Stimulated activated CD4-positive, alpha-beta T cell treated with anti-CD3 and anti-CD28 coated beads, Interleukin-4, amount 100 ng/mL, for 24 hours (primary cell): ENCODE data around the gene COL6A5.
"Not testable (repeated sequence)": the region's sequence is repeated elsewhere in the genome, so short reads cannot be mapped to it uniquely, and the experiment has no call there.

Experiments used
- DNase-seq: peaks from one replicate; pipeline ENCODE4 v3.0.0-alpha.2; 2020

COL6A5 gene

DNA sequence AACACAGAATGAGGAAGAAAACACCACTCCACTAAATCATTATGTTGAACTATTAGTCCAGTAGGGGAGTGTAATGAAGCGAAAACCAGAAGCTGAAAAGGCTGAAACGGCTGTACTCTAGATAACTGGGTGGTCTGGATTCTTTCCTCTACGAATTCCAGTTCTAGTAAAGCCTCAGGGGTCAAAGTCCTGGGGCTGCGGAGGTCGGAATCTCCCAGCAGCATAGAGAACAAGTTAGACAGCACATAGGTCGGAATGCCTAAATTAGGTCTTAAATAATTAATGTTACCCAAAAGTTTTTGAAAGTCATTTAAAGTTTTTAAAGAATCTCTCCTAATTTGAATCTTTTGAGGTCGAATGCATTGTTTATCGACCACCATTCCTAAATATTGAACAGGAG lies 102.7 kb downstream of the COL6A5 start:
- DNase-seq, result not testable (repeated sequence)

DNA sequence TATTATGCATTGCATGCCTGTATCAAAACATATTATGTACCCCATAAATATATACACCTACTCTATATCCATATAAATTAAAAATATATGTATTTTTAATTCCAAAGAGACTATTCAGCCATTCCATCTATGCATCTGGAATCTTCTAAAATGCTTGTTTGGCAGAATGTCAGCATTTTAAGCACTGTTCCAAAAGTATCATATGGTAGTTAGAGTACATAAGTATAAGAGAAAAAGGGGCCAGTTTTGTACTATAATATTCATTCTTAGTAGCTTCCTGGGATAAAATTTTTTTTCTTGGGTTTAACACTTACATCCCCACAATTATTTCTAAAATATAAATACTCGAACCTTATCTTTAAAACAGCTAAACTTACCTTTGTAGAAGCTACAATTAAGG lies 111.1 kb downstream of the COL6A5 start:
- DNase-seq, result no peak

DNA sequence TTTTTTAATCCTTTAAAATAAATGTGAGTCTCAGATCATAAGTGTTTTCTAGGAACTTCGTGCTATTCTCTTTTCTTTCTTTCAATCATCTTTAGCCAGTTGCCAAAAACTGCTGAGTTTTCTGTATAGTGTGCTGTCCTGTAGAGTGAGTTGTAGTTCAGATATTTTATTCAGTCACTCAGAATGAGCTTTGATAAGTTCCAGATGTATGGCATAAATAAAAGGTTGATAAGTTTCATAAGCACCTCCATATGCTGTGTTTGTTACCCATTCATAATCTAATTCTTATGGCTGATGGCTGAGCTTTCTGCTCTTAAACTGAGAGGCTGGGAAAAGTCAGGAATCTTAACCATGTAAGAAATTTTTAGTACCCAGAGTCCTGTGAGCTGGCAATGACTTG lies 112.2 kb downstream of the COL6A5 start:
- DNase-seq, result no peak

DNA sequence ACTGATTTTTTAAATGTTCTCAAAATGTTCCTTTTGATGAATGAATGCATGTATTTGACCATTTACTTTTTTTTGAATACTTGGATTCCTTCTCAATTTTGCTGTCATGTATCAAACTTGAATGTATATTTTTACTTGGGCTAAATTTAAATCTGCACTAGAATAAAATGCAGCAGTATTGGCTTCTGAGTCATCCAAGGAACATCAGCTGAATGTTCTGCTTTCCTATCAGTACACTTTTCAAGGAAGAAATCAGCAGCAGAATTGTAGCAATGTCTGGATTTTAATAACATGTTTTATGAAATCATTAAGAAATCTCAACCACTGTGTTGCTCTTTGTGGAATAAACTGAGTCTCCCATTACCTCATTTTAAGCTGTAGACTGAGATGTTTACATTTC lies 114.5 kb downstream of the COL6A5 start:
- no peak for DNase-seq

DNA sequence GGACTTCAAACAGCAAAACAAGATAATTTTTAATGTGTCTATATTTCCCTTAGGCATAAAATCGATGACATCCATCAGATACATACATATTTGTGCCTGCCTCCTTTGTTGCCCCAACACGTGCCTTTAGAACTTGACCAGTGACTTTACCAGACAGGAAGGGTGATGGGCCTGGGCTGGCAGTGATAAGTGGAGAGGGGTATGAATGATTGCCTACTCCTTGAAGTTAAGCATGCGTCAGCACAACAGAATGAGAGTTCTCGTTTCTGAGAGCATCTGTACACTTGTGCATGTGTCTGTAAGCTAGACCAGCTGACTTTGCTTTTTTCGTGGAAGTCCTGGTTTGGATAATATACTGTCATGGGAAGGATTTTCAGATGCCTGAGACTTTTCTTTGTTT lies 116.6 kb downstream of the COL6A5 start:
- no peak for DNase-seq

DNA sequence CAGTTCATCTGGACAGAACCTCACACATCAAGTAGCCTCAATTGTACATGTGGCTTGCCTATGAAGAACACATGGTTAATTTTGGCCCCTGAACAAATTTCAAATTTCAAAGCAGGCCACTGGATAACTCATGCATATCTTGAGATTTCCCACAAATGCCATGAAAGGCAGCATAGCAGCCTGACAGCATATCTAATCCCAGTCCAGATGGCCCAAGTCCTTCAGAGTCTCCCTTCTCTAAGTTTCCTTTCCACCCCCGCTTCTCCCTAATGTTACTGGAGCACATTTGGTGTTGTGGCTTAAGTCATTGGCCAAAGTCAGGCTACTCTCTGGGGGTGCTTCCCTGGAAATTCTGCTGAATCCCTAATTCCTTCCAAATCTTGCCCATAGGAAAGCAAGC lies 117.7 kb downstream of the COL6A5 start:
- no peak for DNase-seq

DNA sequence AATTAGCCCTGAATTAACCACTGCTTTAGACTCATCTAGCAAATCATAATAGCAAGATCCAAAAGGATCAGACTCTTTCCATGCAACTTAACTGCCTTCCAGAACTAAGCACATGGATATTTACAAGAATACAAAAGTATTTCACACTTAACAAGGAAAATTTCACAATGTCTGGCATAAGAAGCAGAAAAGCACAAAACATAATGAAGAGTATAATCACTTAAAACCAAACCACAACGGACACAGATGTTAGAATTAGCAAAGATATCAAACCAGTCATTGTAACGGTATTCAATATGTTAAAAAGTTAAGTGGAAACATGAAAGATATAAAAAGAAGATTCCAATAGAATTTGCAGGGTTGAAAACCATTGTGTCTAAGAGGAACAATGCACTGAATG lies 120.0 kb downstream of the COL6A5 start:
- no peak for DNase-seq

DNA sequence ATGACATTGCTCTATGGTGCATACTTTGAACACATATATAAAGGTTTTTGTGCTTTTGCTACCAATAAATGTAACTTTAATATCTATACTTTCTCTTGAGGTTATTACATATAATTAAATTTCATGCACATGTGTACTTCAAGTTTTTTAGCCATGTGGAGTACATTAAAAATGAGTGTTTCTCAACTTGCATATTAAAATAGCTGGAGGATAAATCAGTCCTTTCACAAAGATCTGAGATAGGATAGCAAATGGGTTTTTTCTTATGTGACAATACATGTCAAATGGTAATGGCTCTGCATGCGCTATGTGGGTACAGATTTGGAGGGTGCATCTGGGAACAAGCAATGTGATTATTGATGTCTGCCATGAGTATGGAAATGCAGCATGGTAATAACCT lies 122.8 kb downstream of the COL6A5 start:
- no peak for DNase-seq

DNA sequence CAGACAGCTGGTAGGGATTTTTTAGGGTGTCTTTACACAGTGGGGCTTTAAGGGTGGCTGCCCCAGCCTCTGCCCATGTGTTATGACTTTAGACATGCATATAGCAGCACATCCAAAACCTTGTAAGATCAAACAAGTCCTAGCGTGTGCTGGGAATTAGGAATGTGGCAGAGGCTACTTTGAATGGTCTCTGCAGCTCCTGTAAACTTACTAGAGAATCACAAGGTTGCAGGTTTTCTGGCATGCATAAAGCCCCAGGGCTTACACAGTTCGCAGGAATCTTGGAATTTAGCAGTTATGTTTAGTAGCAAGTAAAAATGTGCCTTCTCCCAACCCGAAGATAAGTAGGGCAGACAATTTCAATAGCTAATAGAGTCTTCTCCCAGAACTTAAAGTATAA lies 124.7 kb downstream of the COL6A5 start:
- DNase-seq, result no peak

DNA sequence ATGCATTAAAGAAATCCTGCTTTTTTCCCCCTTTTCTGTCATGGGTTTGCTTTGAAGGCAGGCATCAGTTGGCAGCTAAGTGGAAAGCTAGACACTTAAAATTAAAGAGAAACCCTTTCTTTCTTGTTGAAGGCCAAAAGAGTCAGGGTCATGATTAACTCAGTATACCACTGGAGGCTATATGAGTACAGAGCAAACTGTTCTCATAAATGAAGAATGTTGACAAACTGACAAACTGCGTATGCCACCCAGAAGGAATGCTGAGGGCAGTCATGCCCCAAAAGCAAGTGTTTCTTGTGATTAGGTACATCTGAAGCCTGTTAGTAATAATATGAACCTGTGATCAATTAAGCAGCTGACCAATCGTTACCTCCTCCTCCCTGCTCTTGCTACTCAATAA lies 127.9 kb downstream of the COL6A5 start:
- no peak for DNase-seq

DNA sequence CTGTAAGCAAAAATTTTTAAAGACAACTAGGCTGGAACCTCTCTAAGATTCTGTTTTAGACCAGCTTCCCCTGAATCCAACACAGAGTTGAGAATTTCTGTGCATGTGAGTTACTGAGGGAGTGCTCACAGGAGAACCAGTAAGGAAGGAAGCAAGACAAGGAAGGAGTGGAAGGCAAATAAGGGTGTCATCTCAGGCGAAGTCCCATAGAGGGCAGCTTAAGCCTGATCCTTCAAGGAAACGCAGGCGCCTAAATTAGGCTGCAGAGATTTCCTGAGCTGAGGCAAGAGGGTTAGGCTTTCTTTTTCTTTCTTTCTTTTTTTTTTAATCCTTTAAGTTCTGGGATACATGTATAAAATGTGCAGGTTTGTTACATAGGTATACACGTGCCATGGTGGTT lies 135.3 kb downstream of the COL6A5 start:
- DNase-seq, result no peak

DNA sequence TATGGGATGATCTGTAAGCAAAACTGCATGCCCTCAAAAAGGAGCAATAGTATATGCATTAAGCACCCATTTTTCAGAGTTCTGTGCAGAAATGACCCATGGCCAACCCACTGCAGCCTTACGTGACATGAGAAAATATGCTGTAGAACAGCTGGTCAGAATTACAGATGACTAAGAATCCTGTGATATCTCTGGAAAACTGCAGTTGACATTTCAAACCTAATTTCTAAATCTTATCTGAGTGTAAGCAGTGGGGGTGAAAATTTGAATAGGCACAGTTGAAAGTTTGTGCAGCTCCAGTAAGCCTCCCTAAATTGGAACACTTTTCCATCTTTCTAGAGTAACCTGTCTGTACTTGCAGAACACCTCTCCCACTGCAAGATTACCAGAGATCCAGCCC lies 142.8 kb downstream of the COL6A5 start:
- DNase-seq, result no peak

DNA sequence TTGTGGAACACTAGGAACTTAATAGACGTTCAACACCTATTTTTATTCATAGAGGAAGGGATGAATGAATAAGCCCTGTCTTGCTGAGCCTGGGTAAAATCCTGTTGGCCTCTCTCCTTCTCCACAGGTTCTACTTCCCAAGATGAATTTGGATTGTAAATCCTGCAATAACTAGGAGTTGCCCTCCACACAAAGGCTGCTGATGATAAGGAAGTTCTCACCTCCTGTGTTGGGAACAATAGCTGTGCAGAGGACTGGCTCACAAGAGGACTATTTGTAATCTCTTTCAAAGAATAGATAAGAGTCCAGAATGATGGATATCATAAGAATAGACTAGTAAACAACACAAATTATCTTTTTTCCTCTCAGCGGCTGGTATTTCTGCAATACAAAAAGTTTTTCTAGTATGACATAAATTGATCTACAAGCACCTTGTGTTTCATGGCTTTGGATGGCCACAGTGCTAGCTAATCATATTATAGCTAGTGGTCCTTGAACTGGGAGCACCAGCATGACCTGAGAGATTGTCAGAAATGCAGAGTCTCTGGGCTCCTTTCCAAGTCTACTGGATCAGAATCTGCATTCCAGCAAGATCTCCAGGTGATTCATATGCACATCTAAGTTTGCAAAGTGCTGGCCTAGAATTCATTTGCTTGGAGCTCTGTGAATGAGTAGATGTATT lies 143.4 kb downstream of the COL6A5 start:
- no peak for DNase-seq

DNA sequence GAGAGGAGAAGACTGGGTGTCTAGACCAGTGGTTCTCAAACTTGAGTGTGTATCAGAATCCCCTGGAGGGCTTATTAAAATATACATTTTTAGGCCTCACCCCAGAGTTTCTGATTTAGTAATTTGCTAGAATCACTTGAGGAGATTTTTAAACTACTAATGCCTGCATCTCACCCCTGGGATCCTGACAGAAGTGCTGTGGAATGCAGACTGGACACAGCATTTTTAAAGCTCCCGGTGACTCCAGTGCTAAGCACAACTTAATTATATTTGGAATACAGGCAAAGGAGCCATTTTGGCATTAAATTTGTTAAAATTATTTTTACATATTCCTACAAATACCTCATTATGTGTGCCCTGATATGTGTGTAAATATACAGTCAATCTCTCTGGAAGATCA lies 144.8 kb downstream of the COL6A5 start:
- DNase-seq, result no peak

DNA sequence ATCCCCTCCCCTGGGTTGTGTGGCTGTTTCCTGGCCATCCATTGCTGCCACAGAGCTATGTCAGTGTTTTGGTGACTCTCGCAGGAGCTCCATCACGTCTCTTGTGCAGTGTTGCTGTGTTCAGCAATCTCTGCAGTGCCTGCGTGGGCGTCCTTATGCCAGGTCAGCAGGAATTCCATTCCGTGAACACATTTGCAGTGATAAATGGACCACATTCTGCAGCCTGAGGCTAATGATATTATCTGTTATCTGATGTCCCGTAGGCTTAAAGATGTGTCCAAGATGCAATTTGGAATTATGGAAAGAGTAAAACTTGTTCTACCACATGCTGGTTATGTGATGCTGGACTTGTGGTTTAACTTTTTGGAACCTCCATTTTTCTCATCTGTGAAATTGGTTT lies 146.0 kb downstream of the COL6A5 start:
- DNase-seq, result no peak

DNA sequence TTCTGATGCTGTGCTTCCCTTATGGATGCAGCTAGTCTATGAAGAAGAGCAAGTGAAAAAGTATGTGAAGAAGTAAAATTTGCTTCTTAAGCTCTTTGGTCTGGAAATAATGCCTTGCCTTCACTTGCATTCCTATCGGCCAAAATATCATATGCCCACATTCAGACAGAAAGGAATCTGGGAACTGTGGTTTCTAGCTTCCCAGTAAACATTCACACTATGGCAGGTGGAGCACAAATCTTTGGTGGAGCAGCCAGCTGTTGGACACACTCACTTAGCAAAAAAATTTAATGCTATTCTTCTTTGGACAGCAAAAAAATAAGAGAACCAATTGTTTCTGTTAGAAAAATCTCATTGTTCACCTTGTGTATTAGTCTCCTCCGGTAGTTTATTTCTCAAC lies 159.2 kb downstream of the COL6A5 start:
- no peak for DNase-seq

DNA sequence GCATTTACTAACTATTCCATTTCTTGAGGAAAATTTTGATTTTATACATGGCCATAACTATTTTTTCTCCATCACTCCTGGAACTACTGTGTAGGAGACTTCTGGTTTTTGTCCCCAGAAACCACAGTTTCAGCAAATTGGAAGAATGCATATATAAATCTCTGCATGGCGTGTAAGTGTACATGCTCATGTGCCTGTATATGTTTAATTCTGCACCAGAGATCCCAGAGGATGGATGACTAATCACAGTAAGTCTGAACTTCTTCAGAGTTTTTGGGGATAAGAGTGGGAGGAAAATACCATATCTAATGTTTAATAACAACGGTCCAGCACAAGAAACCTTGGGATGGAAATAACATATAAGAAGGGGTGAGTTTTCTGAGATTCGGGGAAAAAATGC lies 160.6 kb downstream of the COL6A5 start:
- DNase-seq, result no peak

DNA sequence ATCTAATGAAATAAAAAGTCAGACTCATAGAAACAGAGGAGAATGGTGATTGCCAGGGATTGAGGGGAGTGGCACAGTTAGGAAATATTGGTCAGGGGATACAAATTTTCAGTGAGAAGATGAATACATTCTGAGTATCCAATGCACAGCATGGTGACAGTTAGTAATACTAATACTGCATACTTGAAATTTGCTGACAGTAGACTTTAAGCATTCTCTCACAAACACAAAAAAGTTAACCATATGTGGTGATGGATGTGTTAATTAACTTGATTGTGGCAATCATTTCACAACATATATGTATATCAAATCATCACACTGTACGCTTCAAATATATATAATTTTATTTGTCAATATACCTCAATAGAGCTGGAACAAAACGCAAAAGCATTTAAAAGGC lies 162.3 kb downstream of the COL6A5 start:
- no peak for DNase-seq

DNA sequence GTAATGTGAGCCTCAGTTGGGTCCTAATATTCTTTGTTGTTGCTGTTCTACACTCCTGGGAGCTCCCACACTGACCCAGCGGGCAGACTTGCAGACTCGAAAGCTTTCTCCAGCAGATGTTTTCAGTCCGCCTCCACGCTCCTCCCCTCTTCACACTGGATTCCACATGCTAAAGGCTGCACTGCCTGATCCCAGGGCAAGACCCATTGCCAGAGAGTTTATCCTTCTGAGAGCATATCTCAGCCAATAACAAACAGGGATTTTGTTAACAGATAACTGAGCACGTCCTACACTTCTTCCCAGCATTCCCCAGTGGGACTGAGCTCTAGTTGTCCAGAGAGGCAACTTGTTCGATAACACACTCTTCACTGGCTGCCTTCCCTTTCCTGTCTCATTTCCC lies 163.5 kb downstream of the COL6A5 start:
- no peak for DNase-seq

DNA sequence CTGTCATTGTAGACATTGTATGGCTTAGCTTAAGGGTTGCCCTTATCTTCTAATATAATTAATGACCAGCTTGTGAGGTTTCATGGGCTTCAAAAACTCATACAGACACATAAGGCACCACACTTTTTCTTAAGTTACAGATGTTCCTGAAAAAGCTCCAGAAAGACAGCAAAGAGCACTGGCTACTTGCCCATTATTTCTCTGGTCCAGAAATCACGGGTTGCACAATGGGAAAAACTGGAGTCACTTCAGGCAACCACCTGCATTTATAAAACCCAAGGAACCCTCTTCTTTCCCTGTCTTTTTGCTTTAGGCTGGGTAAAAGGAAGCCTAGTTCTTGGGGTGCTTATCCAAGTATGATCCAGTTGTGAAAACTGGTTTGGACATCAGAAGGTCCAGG lies 169.2 kb downstream of the COL6A5 start:
- no peak for DNase-seq

DNA sequence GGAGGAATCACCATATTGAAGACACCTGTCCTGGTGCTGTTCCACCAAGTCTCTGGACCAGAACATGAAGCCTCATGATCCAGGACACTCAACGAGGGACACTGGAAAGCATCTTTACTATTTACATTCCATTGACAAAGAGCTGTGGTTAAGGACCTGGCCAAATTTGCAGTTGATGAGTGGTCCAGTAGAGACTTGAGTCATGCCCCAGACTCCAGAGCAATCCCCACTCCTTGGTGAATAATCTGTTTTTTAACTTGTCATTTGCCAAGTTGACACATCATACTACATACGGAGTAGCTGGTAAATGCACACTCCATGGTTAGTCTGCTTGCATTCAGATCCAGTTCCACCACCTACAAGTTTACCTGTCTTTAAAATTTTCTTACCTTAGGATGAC lies 170.3 kb downstream of the COL6A5 start:
- no peak for DNase-seq

DNA sequence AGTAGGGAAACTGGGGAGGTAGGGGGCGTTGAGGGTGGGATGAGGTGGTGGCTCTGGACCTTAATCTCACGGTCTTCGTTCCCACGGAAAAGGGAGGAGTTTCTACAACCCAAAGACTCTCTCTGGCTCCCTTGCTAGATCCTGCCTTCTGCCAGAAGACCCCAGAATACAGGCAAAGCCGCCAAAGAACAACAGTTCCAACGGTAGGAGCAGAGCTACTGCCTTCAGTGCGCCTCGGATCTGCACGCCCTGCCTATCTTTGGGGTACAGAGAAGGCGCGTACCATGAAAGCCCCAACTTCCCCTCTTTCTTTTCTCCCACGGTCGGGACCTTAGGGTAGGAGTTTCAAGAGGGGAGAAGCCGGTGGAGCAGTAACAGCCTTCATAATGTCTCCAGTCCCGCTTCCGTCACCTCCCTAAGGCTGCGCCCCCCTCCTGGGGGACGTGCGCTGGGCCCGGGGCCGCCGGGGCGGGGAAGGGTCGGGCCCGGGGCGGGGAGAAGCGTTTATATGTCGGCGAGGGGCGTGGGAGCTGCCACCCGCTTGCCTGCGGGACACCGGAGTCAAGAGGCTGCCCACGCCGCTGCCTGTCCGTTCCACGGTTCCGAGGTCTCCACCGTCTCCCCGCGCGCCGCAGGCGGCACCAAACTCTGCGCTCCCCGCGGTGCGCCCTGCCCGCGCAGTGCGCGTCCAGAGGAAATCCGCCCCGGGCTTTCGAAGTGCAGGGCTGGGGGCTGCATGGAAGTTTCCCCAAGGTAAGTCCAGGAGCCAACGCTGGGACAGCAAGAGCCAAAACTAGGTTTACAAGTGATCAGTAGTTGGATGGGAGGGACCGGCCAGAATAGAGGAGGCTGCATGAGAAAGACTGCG lies 171.4 kb downstream of the COL6A5 start, which contains the start of gene COL6A6:
COL6A6 (plus strand) TSS at position 533 of the 868 bp plus-strand sequence. CDS start 43,188 bp downstream, outside the sequence.
- DNase-seq, result no peak

DNA sequence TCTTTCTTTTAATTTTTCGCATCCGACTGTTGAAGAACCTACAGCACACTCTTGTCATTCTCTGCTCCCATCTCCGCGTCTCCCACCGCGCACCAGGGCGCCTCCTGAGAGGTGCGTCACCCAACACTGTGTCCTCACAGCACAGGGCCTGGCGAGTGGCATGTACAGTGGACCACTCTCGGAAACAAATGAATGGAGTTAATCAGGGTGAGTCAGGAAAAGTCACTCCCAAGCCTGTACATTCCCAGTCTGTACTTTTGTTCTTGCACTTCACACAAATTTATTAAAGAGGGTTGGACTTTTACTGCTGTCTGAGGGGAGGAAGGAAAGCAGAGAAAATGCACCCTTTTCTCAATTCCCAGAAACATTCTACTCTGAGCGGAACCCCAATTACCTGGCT lies 172.1 kb downstream of the COL6A5 start:
- no peak for DNase-seq

DNA sequence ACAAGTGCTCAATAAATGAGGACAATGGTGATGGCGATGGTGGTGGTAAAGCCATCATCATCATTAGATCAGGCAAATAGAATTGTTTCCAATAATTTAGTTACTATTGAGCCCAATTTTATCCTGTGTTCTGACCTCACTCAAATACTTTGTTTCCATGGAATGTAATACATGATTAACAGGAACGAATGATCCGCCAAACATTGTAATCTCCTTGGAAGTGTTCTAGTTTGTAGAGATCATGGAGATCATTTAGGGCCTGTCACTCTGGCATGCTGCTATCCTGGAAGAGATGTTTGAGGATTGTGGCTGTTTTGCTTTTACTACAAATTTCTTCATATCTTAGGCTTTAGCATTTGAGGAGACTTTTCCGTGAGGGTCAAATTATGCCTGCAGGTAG lies 174.3 kb downstream of the COL6A5 start:
- no peak for DNase-seq

DNA sequence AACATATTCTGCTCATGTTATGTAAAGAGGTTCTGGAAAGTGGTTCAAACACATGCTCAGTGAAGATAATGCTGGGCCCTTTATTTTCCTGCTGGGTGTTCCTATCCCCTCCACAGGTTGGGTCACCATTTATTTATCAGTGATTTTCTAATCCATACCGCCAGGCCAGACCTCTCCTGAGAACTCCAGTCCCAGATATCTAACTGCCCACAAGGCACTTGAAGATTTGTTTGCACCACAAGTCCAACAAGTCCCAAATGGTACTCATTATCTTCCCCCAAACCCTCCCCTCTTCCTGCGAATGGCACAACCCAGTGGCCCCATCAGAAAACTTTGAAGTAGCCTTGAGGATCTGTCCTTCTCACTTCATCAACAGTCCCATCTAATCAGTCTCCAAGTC lies 176.9 kb downstream of the COL6A5 start:
- no peak for DNase-seq
